Stimulated activated naive CD8-positive, alpha-beta T cell treated with anti-CD3 and anti-CD28 coated beads, Interleukin-15, Interleukin-2, amounts not matched to agents 100 U/mL and 50 U/mL, for 24 hours (primary cell): ENCODE results near the gene PXYLP1.

Experiments
- ATAC-seq: fragments of 150-1000 bp; cut with Tn5 transposase; one replicate; pipeline ENCODE4 v1.10.0; 2021
- DNase-seq: peaks from one replicate; pipeline ENCODE4 v3.0.0; 2021

PXYLP1 gene

DNA sequence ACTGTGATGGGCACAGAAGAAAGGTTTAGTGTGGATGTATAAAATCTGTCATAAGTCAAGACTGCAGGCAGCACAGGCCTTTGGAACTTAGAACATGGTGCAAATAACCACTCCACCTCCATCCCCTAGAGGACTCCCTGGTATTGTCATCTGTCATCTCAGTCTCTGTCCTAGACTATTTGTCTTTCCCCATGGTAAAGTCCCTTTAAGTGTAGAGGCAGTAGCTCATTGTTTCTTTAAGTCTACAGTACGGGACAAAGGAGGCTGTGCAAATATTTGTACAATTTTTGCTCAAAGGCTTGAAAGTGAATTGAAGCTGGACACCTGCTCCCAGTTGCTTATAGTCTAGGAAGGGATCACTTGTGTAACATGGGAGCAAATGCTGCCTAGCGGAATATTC is 3.2 kb upstream of the PXYLP1 start:
- ATAC-seq (no peak), DNase-seq (no peak)

DNA sequence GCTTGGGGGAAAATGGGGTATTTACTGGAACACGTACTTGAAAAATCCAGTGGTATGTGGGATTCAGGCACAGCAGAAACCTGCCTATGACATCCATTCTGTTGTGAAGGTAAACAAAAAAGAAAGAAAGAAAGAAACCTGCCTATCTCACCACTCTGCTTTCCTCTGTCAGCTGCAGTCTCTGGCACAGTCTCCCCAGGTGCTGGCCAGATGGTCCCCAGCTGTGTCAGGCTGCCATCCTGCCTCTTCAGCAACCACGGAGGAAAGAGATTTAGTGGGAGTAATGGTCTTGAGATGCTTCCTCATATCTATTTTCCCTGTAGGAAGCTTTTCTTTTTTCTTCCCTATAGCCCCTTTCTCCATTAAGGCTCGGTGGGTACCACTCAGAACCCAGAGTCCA is 2.5 kb upstream of the PXYLP1 start:
- ATAC-seq (no peak), DNase-seq (no peak)

- DNase-seq (no peak), ATAC-seq (no peak)
Observed at GRCh38 chr3:141230293-141230692, 1.3 kb upstream of the PXYLP1 start.

- ATAC-seq (no peak), DNase-seq (peak; percentile 42)
Observed at GRCh38 chr3:141231952-141232823, 563 bp downstream of the PXYLP1 start.

DNA sequence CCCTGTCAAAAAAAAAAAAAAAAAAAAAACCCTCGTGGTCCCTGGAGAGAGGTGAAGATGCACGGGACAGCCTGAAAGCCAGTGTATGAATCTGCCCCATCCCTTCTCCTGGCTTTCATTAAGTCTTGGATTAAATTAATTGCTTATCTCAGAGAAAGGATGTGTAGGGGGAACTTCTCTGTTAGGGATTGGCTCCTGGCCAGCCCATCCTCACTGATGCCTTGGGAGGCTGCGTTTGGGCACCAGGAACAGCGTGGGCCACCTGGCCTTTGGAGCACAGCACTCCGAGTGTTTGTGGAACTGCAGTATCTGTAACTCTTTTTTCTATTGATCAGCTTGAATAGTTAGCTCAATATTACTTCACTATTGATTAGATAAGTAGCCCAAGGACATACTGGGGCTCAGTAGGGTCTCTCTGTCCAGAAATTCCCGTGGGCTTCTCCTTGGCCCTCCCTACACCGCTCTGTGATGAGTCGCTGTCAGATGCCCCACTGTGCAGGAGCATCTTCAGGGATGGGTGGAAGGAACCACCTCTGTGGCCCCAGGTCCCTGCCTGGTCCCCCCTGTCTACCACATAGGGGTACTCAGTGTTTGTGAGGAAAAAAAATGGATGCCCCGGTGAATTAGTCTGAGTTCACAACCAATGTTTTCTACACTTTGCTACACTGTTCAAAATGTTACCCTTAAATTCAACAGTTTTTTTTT is 2.0 kb downstream of the PXYLP1 start:
- no peak for DNase-seq
- ATAC-seq: no peak

- DNase-seq (no peak), ATAC-seq (no peak)
Observed at GRCh38 chr3:141234283-141234682, 2.7 kb downstream of the PXYLP1 start.

DNA sequence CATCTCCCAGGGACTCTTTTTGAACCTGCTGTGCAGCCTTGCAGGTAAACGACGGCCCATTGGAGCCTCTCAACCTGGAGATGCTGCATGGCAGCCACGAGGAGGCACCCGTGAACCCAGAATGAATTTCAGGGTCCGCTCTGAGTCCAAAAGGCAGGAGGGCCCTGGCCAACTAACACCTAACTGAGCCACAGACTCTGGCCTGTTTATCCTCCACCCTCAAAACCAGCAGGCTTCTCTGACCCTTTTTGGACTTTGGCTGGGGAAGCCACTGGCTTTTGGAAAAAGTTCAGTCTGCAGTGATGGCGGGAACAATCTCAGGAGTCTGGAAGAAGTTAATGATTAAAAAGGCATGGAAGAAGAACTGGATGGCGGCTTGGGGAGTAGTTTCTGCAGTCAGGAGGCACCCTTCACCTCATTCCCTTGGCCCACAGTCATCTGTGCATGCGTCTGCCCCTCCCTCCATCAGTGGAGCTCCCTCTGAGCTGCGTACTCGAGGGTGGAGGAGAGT is 4.1 kb downstream of the PXYLP1 start:
- ATAC-seq: no peak
- no peak for DNase-seq

DNA sequence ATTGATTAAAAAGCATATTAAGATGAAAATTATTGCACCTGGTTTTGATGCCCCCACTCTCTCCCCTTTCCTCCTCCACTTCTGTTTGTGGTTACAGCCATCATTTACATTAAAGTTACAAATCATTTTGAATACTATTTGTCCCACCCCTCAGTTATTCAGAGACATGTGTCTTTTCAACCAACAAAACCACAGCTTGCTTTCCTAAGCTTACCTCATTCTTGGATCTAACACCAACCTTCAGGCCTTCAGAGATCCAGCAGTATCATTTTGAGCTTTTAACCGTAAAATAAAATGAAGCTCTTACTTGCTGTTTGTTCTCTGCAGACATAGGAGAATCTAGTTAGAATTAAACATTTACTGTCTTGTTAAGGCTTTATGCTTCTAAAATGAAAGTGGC is 4.7 kb downstream of the PXYLP1 start:
- DNase-seq: no peak
- ATAC-seq: no peak

DNA sequence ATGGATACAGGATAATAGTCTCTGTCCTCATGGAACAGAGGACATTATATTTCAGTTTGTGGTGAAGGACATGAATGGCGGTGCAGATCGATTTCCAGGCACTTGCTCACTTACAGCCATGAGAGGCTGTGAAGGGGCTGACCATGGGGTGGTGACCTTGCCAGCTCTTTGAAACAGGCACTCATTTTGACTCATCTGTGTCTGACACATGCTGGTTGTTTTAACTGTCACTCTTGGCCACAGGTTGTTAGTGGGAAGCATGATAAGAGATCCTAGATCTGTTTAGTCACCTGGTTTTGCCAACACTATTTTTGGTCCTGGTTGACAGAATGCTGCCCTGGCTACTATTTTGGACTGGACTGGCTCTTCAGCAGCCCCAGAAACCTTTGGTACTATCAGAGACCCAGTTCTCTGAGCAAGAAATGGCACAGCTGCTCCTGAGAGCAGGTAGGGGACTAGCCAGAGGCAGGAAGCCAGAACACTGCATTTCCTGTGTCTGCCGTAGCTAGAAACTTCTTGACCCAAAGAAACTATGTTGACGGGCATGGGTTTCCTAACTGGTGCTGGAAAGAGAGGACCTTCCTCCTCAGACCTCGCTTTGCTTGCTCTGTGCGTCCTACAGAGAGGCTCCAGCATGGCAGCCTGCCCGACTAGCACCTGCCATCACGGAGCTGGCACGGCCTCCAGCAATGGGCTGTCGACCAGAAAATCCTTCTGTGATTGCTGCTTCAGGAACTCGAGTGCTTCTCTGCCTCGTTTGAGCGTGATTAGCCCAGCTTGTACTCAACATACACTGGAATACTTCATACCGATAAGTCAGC is 6.3 kb downstream of the PXYLP1 start:
- no peak for DNase-seq
- peak; percentile 86 for ATAC-seq

DNA sequence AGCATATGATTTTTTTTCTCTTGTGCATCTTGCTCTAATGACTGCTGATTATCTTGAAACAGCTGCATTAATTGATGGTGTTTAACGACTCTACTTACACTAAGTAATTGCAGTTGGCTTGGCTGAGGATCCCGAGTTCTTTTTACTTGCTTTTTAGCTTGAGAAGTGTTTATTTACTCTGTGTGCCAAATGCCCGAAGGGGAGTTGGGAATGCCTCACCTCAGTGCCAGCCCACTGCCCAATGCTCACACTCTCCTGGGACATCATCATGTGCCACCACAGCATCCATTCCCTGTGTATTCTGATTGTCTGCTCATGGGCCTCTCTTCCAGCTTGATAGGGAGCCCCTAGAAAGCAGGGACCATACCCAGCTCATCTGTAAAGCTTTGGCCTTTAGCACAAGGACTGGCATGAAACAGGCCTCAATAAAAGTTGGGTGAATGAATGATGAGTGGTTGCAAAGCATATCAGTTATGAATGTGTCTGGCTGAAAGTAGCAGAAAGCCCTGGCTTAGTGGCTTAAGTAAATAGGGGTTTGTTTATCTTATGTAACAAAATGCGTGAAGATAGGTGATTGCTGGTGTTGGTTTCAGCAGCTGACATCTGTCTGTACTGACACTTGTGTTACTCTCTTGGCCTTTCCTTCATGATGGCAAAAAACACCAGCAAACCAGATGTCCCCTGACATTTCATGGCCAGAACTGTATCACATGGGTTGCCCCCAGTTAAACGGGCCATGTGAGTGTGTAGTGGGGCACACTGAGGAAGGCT is 8.1 kb downstream of the PXYLP1 start:
- ATAC-seq (no peak), DNase-seq (no peak)

- DNase-seq (no peak), ATAC-seq (no peak)
Observed at GRCh38 chr3:141240286-141240685, 8.7 kb downstream of the PXYLP1 start.

DNA sequence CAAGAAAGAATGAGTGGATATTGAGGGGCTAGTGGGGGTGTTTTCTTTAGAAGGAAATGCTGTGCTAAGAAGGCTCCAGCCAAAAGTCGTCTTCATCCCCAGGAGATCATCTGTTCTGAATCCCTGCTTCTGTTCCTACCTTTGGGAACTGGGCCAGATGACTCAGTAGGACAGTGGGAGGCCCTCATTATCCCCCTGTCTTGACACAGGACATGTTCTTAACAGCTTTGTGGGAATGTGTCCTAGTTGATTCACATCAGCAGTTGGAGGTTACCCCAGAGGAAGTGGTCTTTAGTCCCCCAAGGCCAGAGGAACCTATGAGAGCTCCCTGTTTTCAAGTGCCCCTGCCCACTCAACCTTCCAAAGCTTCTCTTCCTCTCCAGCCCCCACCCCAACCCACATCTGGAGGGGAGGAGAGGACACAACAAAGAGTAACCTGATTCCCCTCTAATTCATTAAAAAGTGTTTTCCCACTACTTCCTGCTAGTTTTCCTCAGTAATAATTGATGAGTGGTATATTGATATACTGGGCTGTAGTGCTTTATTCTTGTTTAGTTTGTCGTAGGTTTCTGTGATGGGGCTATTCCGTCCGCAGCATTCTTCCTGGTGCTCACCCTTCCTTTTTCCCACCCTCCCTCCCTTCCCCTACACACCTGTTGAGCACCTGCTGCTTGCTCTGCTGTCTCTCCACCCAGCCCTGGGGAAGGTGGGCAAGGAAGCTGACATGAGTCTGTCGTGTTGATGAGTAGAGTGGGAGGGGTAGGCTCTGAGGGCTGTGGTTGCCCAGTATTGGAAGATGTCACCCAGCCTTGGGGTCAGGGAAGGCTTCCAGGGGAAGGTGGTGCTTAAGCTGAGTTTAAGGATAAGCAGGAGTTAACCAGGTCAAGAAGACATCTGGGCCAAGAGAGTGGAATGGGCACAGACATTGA is 9.3 kb downstream of the PXYLP1 start:
- ATAC-seq: no peak
- no peak for DNase-seq

DNA sequence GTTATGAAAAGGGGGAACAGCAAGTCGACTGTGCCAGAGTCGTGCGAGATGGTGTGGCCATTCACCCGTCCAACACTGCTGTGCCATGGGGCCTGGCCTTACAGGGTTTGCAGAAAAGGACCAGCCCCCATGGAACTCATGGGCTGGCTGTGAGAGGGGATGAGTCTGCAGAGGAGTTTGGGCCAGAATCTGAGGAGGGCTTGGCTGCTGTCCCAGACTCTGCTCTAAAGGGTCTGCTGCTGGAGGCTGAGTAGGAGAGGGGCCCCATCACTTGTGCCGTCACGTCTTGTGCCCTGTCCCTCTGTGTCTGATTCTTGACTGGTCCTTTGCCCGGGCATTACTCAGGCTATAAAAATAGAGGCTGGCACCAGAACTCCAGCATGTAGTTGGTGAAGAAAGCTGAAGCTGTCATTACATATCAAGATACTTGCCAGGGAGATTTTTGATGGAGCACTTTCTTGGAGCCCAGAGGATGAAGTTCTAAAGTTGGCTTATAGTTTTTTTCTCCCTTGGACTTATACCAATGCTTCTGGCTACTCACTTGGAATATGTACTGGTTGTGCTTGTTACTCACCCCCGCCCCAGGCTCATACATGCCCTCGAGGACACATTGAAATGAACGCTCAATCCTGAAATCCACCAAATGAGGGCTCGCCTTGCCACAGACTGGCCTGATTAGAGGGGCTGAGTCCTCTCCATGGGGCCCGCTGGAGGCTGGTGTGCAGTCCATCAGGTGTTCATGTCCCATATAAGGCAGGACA is 10.2 kb downstream of the PXYLP1 start:
- DNase-seq: no peak
- no peak for ATAC-seq

GRCh38 chr3:141242377-141243092 is 10.9 kb downstream of the PXYLP1 start:
- no peak for DNase-seq
- no peak for ATAC-seq

- peak; percentile 79 for DNase-seq
Observed at GRCh38 chr3:141243271-141243707, 11.7 kb downstream of the PXYLP1 start.

DNA sequence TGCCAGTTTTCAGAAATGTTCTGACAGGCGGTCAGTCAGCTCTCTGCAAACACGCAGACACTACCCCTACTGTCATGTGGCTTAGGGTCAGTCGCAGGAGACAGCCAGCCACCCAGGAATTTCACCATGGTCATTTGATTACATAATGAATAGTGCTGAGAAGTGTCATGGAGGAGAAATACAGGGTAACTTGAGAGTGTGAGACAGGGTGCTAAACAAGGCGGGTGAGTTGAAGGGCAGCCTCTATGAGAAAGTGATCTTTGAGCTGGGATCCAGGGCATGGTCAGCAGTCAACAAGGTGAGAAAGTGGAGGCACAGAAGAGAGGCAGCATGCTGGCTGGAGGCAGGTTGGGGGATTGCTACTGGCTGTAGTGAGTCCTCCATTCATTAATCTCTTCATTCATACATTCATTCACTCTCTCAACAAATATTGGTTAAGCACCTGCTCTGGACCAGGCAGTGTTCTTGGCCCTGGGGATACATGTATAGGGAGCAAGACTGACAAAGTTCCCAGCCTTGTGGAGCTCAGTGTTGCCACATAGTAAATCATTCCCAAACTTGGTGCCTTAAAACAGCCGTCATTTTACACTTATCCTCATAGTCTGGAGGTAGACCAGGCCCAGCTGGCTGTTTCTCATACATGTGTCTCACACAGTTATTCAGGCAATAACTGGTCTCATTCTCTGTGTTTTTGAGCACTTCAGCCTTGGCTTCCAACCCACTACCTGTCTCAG is 14.8 kb downstream of the PXYLP1 start:
- no peak for ATAC-seq
- DNase-seq: no peak

More at GRCh38 chr3:141243271-141243707, 11.7 kb downstream of the PXYLP1 start:
- peak; percentile 100 for ATAC-seq

DNA sequence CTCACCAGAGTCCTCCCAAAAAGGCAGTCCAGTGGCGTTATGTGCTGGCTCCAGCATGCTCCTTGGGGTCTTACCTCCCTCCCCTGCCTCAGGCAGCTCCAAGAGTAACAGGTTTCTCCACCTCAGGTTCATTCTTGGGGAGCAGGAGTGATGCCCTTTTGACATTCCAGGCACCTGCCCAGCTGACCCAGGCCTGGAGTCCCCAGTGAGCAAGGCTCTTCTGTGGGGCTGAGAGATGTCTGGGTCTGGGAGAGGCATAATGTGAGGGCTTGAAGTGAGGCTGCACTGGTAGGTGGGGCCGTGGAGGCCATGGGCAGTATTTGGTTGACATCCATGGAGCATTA is 15.3 kb downstream of the PXYLP1 start:
- no peak for DNase-seq

DNA sequence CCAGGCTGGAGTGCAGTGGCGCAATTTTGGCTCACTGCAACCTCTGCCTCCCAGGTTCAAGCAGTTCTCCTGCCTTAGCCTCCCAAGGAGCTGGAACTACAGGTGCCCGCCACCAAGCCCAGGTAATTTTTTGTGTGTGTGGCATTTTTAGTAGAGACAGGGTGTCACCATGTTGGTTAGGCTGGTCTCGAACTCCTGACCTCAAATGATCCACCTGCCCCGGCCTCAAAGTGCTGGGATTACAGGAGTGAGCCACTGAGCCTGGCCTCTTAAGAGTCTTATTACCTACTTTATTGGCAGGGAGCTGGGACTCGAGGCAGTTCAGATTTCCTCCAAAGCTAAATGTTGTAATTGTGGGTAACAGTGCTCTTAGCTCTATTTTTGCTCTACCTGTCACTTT is 16.4 kb downstream of the PXYLP1 start:
- ATAC-seq (no peak), DNase-seq (no peak)

More for the DNA sequence above, 15.3 kb downstream of the PXYLP1 start:
- no peak for ATAC-seq
